ENCODE measurements around the gene EVL.

DNA sequence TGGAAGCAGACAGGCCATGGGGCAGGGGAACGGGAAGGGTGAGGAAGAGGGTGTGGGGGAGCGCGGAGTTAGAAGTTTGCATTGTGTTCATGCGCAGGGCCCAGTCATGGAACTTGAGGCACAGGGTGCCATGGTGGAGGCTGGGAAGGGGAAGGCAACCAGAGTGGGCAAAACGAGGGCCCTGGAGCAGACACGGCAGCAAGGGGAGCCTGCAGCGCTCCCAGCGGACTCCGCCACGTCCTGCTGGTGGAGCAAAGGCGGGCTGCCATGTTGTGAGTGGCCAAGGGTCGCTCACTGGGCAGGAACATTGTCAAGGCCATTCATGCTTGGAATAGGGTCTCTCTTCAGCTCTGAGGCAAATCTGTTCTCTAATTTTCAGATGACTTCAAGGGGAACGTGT, 73.7 kb downstream of the EVL start:
- no peak for TF ChIP-seq YY1 (IDR thresholded peaks at IDR 0.05; ENCODE audit: insufficient read depth, insufficient read length)
- no peak for TF ChIP-seq ZNF274 (IDR thresholded peaks at IDR 0.05; ENCODE audit: low read depth, low read length)
- TF ChIP-seq SUZ12 (IDR thresholded peaks at IDR 0.05; ENCODE audit: extremely low read depth, insufficient read depth, insufficient read length), result no peak
